ENCODE measurements around the gene PPP2R5B.

The PPP2R5B gene

DNA sequence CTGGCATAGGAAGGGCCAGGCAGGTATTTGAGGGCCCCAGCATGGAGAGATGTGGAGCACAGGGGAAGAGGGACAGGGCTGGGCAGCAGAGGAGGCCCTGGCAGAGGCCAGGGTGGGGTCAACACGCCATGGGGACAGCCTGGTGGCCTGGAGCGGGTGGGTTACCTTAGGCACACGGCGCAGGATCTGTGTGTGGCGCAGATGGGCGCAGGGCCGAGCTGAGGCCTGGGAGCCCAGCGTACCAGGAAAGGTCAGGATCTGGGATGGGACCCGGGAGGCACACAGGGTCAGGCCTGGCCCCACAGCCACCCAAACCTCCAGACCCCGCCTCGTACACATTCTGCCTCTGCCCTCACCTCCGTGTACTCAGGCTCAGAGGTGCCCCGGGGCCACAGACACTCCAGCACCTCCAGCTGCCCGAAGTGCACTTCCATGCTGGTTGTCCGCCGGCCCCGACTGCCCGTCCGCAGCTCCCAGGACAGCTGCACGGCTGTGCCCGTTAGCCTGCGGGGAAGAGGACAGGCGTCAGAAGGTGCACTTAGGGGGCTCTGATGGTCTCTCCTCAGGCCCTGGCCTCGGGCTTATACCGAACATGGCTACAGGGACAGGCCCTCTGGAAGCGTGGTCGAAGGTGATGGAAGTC, 13.9 kb upstream of the PPP2R5B start:
- no peaks in the 10 kb centered on the region for H3K9me3 ChIP-seq (ENCODE audit: insufficient read depth, low read length)
- H3K4me3 ChIP-seq (ENCODE audit: insufficient read length, low read depth), result no peak overlapping the region
- TF ChIP-seq SUZ12 (IDR thresholded peaks at IDR 0.05; ENCODE audit: extremely low read depth, insufficient read depth, insufficient read length) (no peak), ZNF274 (IDR thresholded peaks at IDR 0.05; ENCODE audit: low read depth, low read length) (no peak), YY1 (IDR thresholded peaks at IDR 0.05; ENCODE audit: insufficient read depth, insufficient read length) (no peak)
- no peaks in the 10 kb centered on the region for H3K4me1 ChIP-seq (ENCODE audit: insufficient read depth, insufficient read length)
- no peak for DNase-seq (ENCODE audit: low read depth, low spot score)
- H3K27me3 ChIP-seq (ENCODE audit: insufficient read depth, insufficient read length), result no peaks in the 10 kb centered on the region
- peaks cover 83% of the 10 kb centered on the region for H3K36me3 ChIP-seq (ENCODE audit: insufficient read depth, insufficient read length, low read length)
- H3K9ac ChIP-seq (ENCODE audit: insufficient read length, low read depth), result no peak overlapping the region

DNA sequence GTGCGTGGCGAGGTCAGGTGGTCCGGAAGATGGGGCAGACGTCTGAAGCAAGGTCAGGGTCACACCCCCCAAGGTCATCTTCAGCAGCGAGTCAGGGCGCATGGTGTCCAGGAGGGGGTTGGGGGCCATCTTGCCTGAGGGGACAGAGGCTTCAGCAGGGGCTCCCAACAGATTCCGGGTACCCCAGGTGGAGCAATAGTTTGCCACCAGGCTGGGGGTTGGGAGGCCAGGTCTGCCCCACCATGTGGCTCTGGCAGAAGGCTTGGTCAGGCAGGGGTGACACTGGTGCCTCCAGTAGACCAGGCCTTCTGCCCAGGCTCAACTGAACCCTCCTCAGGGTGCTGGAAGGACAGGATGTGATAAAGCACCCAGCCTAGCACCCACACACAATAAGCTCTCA, 13.3 kb upstream of the PPP2R5B start:
- Histone ChIP-seq H3K9ac (ENCODE audit: insufficient read length, low read depth) (no peak overlapping the region), H3K9me3 (ENCODE audit: insufficient read depth, low read length) (no peaks in the 10 kb centered on the region), H3K4me3 (ENCODE audit: insufficient read length, low read depth) (no peak overlapping the region), H3K4me1 (ENCODE audit: insufficient read depth, insufficient read length) (no peaks in the 10 kb centered on the region), H3K27me3 (ENCODE audit: insufficient read depth, insufficient read length) (no peaks in the 10 kb centered on the region), H3K36me3 (ENCODE audit: insufficient read depth, insufficient read length, low read length) (peaks cover 77% of the 10 kb centered on the region)
- TF ChIP-seq SUZ12 (IDR thresholded peaks at IDR 0.05; ENCODE audit: extremely low read depth, insufficient read depth, insufficient read length), result no peak
- TF ChIP-seq YY1 (IDR thresholded peaks at IDR 0.05; ENCODE audit: insufficient read depth, insufficient read length), result no peak
- TF ChIP-seq ZNF274 (IDR thresholded peaks at IDR 0.05; ENCODE audit: low read depth, low read length), result no peak
- no peak for DNase-seq (ENCODE audit: low read depth, low spot score)

DNA sequence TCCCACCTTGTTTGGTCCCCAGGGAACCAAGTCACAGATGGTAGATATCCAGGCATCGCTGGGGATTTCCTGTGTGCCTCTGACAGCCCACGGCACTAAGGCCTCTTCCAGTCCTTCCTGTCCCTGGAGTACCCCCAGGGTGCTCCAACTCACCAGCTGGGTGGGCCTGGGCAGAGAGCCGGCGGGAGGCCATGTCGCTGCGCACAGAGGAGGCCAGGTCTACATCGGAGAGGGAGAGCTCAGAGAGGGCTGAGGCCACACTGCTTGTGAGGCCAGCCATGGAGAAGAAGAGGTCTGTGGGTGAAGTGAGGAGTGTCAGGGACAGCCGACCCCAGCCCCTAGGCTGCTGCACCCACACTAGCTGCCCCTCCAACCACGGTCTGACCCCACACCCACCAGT, 12.8 kb upstream of the PPP2R5B start:
- Histone ChIP-seq H3K36me3 (ENCODE audit: insufficient read depth, insufficient read length, low read length) (peaks cover 71% of the 10 kb centered on the region), H3K4me1 (ENCODE audit: insufficient read depth, insufficient read length) (no peaks in the 10 kb centered on the region), H3K9me3 (ENCODE audit: insufficient read depth, low read length) (no peaks in the 10 kb centered on the region), H3K4me3 (ENCODE audit: insufficient read length, low read depth) (no peak overlapping the region), H3K27me3 (ENCODE audit: insufficient read depth, insufficient read length) (no peaks in the 10 kb centered on the region), H3K9ac (ENCODE audit: insufficient read length, low read depth) (no peak overlapping the region)
- no peak for DNase-seq (ENCODE audit: low read depth, low spot score)
- no peak for TF ChIP-seq SUZ12 (IDR thresholded peaks at IDR 0.05; ENCODE audit: extremely low read depth, insufficient read depth, insufficient read length)
- TF ChIP-seq ZNF274 (IDR thresholded peaks at IDR 0.05; ENCODE audit: low read depth, low read length), result no peak

DNA sequence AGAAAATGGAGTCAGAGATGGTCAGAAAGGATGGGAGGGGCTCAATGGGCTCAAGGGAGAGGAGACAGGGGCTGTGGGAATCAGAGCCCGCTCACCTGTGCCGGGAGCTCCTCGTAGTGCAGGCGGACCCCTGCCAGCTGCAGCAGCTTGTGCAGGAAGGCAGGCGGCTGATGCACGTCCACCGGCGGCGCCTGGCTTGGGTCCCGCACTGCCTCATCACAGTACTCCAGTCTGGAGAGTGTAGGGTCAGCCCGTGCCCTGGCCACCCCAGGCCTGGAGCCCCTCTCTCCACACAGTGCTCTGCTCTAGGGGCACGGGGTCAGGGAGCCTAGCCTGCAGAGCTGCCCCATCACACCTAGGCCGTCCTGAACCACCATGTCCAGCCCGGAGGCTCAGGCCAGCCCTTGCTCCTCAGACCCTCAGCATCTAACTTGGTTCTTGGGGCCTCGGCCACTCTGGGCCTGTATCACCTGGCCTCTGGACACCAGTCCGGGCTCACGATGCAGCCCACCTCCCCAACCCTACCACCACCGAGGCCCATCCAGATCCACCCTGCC, 11.2 kb upstream of the PPP2R5B start:
- H3K36me3 ChIP-seq (ENCODE audit: insufficient read depth, insufficient read length, low read length), result peaks cover 59% of the 10 kb centered on the region
- H3K4me1 ChIP-seq (ENCODE audit: insufficient read depth, insufficient read length), result no peaks in the 10 kb centered on the region
- H3K9me3 ChIP-seq (ENCODE audit: insufficient read depth, low read length), result no peaks in the 10 kb centered on the region
- H3K9ac ChIP-seq (ENCODE audit: insufficient read length, low read depth), result no peak overlapping the region
- no peaks in the 10 kb centered on the region for H3K27me3 ChIP-seq (ENCODE audit: insufficient read depth, insufficient read length)
- H3K4me3 ChIP-seq (ENCODE audit: insufficient read length, low read depth), result no peak overlapping the region
- no peak for DNase-seq (ENCODE audit: low read depth, low spot score)
- no peak for TF ChIP-seq YY1 (IDR thresholded peaks at IDR 0.05; ENCODE audit: insufficient read depth, insufficient read length)
- TF ChIP-seq ZNF274 (IDR thresholded peaks at IDR 0.05; ENCODE audit: low read depth, low read length), result no peak
- TF ChIP-seq SUZ12 (IDR thresholded peaks at IDR 0.05; ENCODE audit: extremely low read depth, insufficient read depth, insufficient read length), result no peak

DNA sequence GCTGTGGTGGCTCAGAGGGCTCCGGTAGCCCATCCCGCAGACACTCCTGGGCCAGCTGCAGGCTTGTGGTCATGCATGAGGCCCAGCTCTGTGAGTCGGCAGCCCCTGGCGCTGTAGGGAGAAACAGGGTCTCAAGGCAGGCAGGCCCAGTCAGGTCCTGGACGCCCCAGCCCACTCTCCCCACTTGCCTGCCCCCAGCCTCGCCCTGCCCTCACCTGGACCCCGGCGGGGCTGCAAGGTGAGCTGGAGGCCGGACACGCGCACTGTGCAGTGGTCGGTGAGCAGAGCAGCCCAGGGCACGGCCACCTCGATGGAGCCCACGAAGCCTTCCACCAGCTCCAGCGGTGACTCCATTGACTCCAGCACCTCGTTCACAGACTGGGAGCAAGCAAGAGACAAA, 10.4 kb upstream of the PPP2R5B start:
- H3K9me3 ChIP-seq (ENCODE audit: insufficient read depth, low read length), result no peaks in the 10 kb centered on the region
- H3K4me3 ChIP-seq (ENCODE audit: insufficient read length, low read depth), result no peak overlapping the region
- no peak overlapping the region for H3K9ac ChIP-seq (ENCODE audit: insufficient read length, low read depth)
- H3K36me3 ChIP-seq (ENCODE audit: insufficient read depth, insufficient read length, low read length), result peaks cover 51% of the 10 kb centered on the region
- no peaks in the 10 kb centered on the region for H3K4me1 ChIP-seq (ENCODE audit: insufficient read depth, insufficient read length)
- TF ChIP-seq SUZ12 (IDR thresholded peaks at IDR 0.05; ENCODE audit: extremely low read depth, insufficient read depth, insufficient read length) (no peak), YY1 (IDR thresholded peaks at IDR 0.05; ENCODE audit: insufficient read depth, insufficient read length) (no peak), ZNF274 (IDR thresholded peaks at IDR 0.05; ENCODE audit: low read depth, low read length) (no peak)
- DNase-seq (ENCODE audit: low read depth, low spot score), result no peak
- no peaks in the 10 kb centered on the region for H3K27me3 ChIP-seq (ENCODE audit: insufficient read depth, insufficient read length)

DNA sequence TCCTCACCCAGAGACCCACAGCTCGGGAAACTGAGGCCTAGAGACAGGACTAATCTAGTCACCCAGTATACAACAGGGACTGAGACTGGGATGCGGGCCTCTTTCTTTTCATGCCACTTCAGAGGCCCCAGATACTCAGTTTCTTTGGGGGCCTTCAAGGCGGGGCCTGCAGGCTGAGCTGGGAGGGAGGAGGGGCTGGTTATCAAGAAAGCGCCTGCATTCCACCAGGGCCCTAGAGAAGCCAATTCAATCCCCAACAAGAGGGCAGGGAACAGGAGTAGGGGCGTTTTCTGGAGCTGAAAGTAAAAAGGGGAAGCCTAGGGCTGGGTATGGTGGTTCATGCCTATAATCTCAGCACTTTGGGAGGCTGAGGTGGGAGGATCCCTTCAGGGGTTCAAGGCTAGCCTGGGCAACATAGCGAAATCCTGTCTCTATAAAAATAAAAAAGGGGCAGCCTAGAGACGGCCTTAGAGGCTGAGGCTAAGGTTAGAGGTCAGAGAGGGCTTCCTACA, 9.1 kb upstream of the PPP2R5B start:
- Histone ChIP-seq H3K9me3 (ENCODE audit: insufficient read depth, low read length) (no peaks in the 10 kb centered on the region), H3K27me3 (ENCODE audit: insufficient read depth, insufficient read length) (no peaks in the 10 kb centered on the region), H3K9ac (ENCODE audit: insufficient read length, low read depth) (peak overlapping the region; percentile 92), H3K4me1 (ENCODE audit: insufficient read depth, insufficient read length) (no peaks in the 10 kb centered on the region), H3K4me3 (ENCODE audit: insufficient read length, low read depth) (no peak overlapping the region), H3K36me3 (ENCODE audit: insufficient read depth, insufficient read length, low read length) (peaks cover 38% of the 10 kb centered on the region)
- no peak for DNase-seq (ENCODE audit: low read depth, low spot score)
- TF ChIP-seq YY1 (IDR thresholded peaks at IDR 0.05; ENCODE audit: insufficient read depth, insufficient read length), result no peak
- no peak for TF ChIP-seq SUZ12 (IDR thresholded peaks at IDR 0.05; ENCODE audit: extremely low read depth, insufficient read depth, insufficient read length)
- no peak for TF ChIP-seq ZNF274 (IDR thresholded peaks at IDR 0.05; ENCODE audit: low read depth, low read length)

DNA sequence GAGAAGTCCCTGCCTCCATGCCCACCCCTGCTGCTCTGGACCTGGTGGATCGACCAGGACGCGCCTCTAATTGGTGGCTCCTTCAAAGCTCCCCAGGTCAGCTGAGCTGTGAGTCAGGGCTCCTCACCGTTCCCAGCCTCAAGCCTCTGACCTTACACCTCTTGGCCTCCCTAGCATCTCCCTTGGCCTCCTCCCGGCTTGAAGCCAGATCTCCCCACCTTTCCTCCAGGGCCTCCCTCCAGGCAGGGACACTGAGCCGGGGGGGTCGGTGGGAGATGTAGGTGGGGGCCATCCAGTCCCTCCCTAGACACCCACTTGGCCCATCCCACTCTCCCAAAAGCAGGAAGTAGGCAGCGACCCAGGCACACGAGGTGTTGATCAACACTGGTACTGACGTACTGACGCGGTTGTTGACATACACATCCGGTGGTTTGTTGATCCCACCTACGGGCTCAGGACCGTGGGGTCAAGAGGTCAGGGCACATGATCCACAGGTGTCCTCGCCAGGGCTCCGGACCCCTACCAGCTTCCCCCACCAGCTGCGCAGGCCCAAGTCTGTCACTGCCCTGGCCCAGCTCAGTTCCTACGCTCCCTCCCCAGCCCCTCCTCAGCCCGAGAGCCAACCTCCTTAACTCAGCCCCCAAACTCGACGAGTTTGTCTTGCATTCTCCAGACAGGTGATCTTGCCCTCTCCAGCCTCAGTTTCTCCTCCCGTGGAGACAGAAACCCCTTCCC, 8.3 kb upstream of the PPP2R5B start:
- no peak for DNase-seq (ENCODE audit: low read depth, low spot score)
- Histone ChIP-seq H3K9ac (ENCODE audit: insufficient read length, low read depth) (peak overlapping the region; percentile 92), H3K9me3 (ENCODE audit: insufficient read depth, low read length) (no peaks in the 10 kb centered on the region), H3K27me3 (ENCODE audit: insufficient read depth, insufficient read length) (no peaks in the 10 kb centered on the region), H3K36me3 (ENCODE audit: insufficient read depth, insufficient read length, low read length) (peaks cover 31% of the 10 kb centered on the region), H3K4me1 (ENCODE audit: insufficient read depth, insufficient read length) (no peaks in the 10 kb centered on the region), H3K4me3 (ENCODE audit: insufficient read length, low read depth) (peak overlapping the region; percentile 87)
- TF ChIP-seq ZNF274 (IDR thresholded peaks at IDR 0.05; ENCODE audit: low read depth, low read length) (no peak), SUZ12 (IDR thresholded peaks at IDR 0.05; ENCODE audit: extremely low read depth, insufficient read depth, insufficient read length) (no peak), YY1 (IDR thresholded peaks at IDR 0.05; ENCODE audit: insufficient read depth, insufficient read length) (no peak)

Measured in NT2/D1 (cell line).